Mesendoderm (in vitro differentiated cells): ENCODE results near the gene FOXP1.

ENCODE experiments used
- DNase-seq: peaks from one replicate; pipeline ENCODE4 v3.0.0; 2013
- H2AK5ac ChIP-seq: 2 replicates; pipeline ENCODE4 v1.6.1; 2013; ENCODE audit warnings: low read length, inconsistent platforms
- H2BK120ac ChIP-seq: 2 replicates; pipeline ENCODE4 v1.6.1; 2013; ENCODE audit warnings: low read depth, mild to moderate bottlenecking, low read length, moderate library complexity, mixed read lengths
- H2BK15ac ChIP-seq: replicated peaks from 2 replicates; pipeline ENCODE4 v1.6.1; 2013; ENCODE audit warnings: low read depth, mild to moderate bottlenecking, moderate library complexity
- H2BK5ac ChIP-seq: 2 replicates; pipeline ENCODE4 v1.6.1; 2013; ENCODE audit warnings: low read length, inconsistent platforms
- H3K18ac ChIP-seq: 2 replicates; pipeline ENCODE4 v1.6.1; 2013; ENCODE audit warnings: mild to moderate bottlenecking, low read length, mixed read lengths
- H3K23ac ChIP-seq: one replicate; pipeline ENCODE4 v1.6.1; 2013; ENCODE audit warnings: low read length
- H3K27ac ChIP-seq: 2 replicates; pipeline ENCODE4 v1.5.1; 2013; ENCODE audit warnings: low read depth, mild to moderate bottlenecking, inconsistent platforms, low read length, moderate library complexity
- H3K27me3 ChIP-seq: 2 replicates; pipeline ENCODE4 v1.6.1; 2013; ENCODE audit warnings: low read length, control low read depth, mild to moderate bottlenecking, inconsistent platforms; ENCODE audit not compliant: insufficient read depth, poor library complexity
- H3K36me3 ChIP-seq: 2 replicates; pipeline ENCODE4 v1.6.1; 2013; ENCODE audit warnings: low read length, inconsistent platforms; ENCODE audit not compliant: control insufficient read depth, insufficient read depth
- H3K4ac ChIP-seq: one replicate; pipeline ENCODE4 v1.6.1; 2013; ENCODE audit warnings: low read depth, mild to moderate bottlenecking, low read length, moderate library complexity
- H3K4me1 ChIP-seq: 2 replicates; pipeline ENCODE4 v1.6.1; 2013; ENCODE audit warnings: low read depth, low read length, inconsistent platforms; ENCODE audit not compliant: control insufficient read depth
- H3K4me2 ChIP-seq: 2 replicates; pipeline ENCODE4 v1.6.1; 2013; ENCODE audit warnings: low read length
- H3K4me3 ChIP-seq: 2 replicates; pipeline ENCODE4 v1.5.1; 2013; ENCODE audit warnings: mild to moderate bottlenecking, low read length
- H3K56ac ChIP-seq: one replicate; pipeline ENCODE4 v1.6.1; 2013; ENCODE audit warnings: low read length
- H3K79me1 ChIP-seq: 2 replicates; pipeline ENCODE4 v1.6.1; 2013; ENCODE audit warnings: low read length, inconsistent platforms
- H3K79me2 ChIP-seq: 2 replicates; pipeline ENCODE4 v1.6.1; 2013; ENCODE audit warnings: mild to moderate bottlenecking, low read length; ENCODE audit not compliant: control insufficient read depth, insufficient read depth
- H3K9ac ChIP-seq: 2 replicates; pipeline ENCODE4 v1.6.1; 2013; ENCODE audit warnings: low read length, inconsistent platforms
- H4K5ac ChIP-seq: one replicate; pipeline ENCODE4 v1.6.1; 2013; ENCODE audit warnings: low read length
- H4K8ac ChIP-seq: one replicate; pipeline ENCODE4 v1.6.1; 2013; ENCODE audit warnings: low read depth, mild to moderate bottlenecking, control low read depth, low read length, moderate library complexity
- WGBS: extraction: QIAGEN DNeasy Blood & Tissue Kit; methylation state at CpG from one replicate; pipeline ENCODE4 v1.1.7; 2013; ENCODE audit warnings: low lambda C conversion rate, missing lambda C conversion rate; ENCODE audit not compliant: insufficient coverage; ENCODE audit errors: extremely low coverage; 5-methylcytosine and 5-hydroxymethylcytosine counted together

FOXP1 gene

DNA sequence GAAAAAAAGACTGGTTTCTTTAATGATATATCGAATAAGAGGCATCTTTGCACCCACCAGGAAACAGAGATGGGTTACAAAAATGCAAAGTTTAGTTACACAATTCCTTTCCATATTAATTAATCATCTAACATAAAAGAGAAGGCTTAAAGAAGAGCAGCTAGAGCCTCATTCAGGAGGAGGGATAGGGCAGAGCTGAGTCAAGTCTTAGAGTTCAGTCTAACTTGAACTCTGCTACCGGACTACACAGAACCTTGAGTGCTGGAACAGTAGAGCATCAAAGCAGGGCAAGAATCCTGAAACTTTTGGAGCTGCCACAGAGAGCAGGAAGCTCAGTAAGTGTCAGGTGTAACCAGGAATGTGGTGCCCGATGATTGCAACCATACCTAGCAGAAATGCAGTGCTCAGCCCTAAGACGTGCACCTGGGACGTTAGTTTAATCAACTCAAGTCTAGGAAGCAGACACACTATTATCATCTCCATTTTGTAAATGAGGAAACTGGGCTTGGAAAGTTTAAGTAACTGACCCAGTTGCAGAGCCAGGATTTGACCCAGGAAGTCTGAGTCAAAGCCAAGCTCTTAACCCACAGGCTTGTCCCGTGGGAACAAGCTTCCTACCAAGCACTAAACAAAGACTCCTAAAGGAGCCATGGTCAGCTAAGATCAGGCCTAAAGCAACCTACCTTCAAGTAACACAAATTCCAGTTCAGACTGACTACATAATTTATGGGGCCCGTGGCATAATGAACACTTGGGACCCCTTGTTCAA, 187.4 kb downstream of the FOXP1 start:
- Histone ChIP-seq H3K79me2 (no peaks in the 10 kb centered on the region), H3K9ac (no peak overlapping the region), H3K56ac (no peak overlapping the region), H4K5ac (no peak overlapping the region), H2BK5ac (no peak overlapping the region), H2AK5ac (no peak overlapping the region), H3K4me3 (no peak overlapping the region), H3K79me1 (no peaks in the 10 kb centered on the region), H3K4ac (no peak overlapping the region), H3K4me2 (no peak overlapping the region), H3K4me1 (no peaks in the 10 kb centered on the region), H4K8ac (no peak overlapping the region), H3K36me3 (no peaks in the 10 kb centered on the region), H3K27me3 (no peaks in the 10 kb centered on the region), H2BK120ac (peak overlapping the region; percentile 45), H3K23ac (no peak overlapping the region), H3K18ac (no peak overlapping the region), H2BK15ac (no peak overlapping the region), H3K27ac (no peak overlapping the region)
- no CpG with 5 or more reads among the region's 7 CpGs for WGBS
- no peak for DNase-seq

DNA sequence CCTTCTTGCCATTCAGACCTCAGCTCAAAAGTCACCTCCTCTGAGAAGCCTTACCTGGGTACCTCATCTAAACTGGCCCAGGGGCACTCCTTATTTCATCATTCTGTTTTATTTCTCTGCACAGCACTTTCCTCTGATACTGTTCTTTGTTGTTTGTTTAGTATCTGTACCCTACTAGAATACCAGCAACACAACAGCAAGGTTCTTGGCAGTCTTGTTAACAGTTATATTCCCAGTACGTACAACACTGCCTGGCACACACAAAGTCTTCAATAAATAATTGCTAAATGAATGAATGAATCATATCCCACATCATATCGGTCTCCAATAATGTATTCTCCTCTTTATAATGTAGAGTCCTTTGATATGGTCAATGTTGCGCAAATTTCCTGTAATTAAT, 188.1 kb downstream of the FOXP1 start:
- no peaks in the 10 kb centered on the region for H3K36me3 ChIP-seq
- no peaks in the 10 kb centered on the region for H3K79me2 ChIP-seq
- H3K9ac ChIP-seq, result no peak overlapping the region
- H3K4ac ChIP-seq, result no peak overlapping the region
- no peak overlapping the region for H4K8ac ChIP-seq
- no peak for DNase-seq
- H3K4me1 ChIP-seq, result no peaks in the 10 kb centered on the region
- no peak overlapping the region for H3K56ac ChIP-seq
- H2BK120ac ChIP-seq, result no peak overlapping the region
- no peak overlapping the region for H4K5ac ChIP-seq
- no peaks in the 10 kb centered on the region for H3K27me3 ChIP-seq
- H2BK15ac ChIP-seq, result no peak overlapping the region
- H3K18ac ChIP-seq, result no peak overlapping the region
- no peak overlapping the region for H3K23ac ChIP-seq
- no peak overlapping the region for H3K27ac ChIP-seq
- 100% methylated on average over 1 of the region's 3 CpGs for WGBS
- H2BK5ac ChIP-seq, result no peak overlapping the region
- no peak overlapping the region for H3K4me2 ChIP-seq
- no peak overlapping the region for H2AK5ac ChIP-seq
- H3K79me1 ChIP-seq, result no peaks in the 10 kb centered on the region
- H3K4me3 ChIP-seq, result no peak overlapping the region

DNA sequence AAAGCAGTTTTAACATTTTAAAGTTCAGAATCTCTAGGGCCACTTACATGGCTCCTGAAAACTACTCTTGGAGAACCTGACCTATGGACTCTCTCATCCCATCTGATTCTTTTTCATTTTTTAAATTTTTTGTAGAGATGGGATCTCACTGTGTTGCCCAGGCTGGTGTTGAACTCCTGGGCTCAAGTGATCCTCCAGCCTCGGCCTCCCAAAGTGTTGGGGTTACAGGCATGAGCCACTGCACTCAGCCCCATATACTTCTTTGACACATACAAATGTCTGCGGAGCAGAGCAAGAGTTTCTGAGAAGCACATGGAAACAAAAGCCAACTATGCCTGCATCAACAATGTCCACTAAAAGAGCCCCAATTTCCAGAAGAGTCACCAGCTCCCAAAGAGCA, 189.8 kb downstream of the FOXP1 start:
- WGBS, result no CpG with 5 or more reads among the region's 2 CpGs

DNA sequence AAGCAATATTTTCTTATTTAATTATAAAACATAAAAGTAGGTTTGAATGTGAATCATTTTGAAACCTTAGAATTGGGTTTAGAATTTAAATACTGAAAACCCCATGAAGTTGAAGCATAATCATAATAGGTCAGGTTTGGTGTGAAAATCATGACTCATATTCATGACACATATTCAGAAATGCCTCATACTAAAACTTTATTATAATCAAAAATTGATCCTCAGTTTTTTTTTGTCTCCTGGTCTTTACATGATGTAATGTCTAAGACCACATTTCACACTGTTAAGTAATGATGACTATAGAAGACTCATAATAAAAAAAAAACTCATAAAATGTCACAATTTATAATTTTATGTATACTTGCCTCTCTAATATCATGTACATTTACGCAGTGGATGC, 190.4 kb downstream of the FOXP1 start:
- no peak overlapping the region for H2AK5ac ChIP-seq
- H2BK5ac ChIP-seq, result no peak overlapping the region
- H3K9ac ChIP-seq, result no peak overlapping the region

More for the DNA sequence above, 189.8 kb downstream of the FOXP1 start:
- DNase-seq, result no peak
- H3K4me2 ChIP-seq, result no peak overlapping the region
- H4K8ac ChIP-seq, result no peak overlapping the region
- H3K4me3 ChIP-seq, result no peak overlapping the region
- no peaks in the 10 kb centered on the region for H3K79me1 ChIP-seq
- H2BK120ac ChIP-seq, result no peak overlapping the region
- H4K5ac ChIP-seq, result no peak overlapping the region
- H3K36me3 ChIP-seq, result no peaks in the 10 kb centered on the region
- no peak overlapping the region for H2BK5ac ChIP-seq
- no peak overlapping the region for H3K23ac ChIP-seq
- no peaks in the 10 kb centered on the region for H3K79me2 ChIP-seq
- H3K56ac ChIP-seq, result no peak overlapping the region
- H3K27ac ChIP-seq, result no peak overlapping the region
- H2BK15ac ChIP-seq, result no peak overlapping the region
- no peaks in the 10 kb centered on the region for H3K27me3 ChIP-seq
- no peak overlapping the region for H3K18ac ChIP-seq
- no peak overlapping the region for H3K9ac ChIP-seq
- H3K4me1 ChIP-seq, result peaks cover 4% of the 10 kb centered on the region
- no peak overlapping the region for H3K4ac ChIP-seq
- H2AK5ac ChIP-seq, result no peak overlapping the region

DNA sequence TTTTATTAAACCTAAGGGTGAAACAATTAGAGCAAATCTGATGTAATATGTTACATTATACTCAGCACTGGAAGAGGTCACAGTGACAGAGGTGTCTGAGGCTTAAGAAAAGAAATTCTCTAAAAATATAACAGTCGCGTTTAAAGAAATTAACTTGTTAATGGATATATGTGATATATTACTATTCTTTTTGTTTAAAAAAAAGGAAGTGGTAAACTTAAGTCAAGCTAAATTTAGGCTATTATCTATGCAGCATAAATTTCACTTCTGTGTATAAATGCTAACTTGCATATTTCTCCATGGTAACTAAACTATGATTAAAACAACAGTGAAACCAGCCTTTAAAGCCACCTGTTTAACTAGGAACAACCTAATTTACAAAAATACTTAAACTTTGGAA, 191.3 kb downstream of the FOXP1 start:
- Histone ChIP-seq H4K5ac (no peak overlapping the region), H3K56ac (no peak overlapping the region), H3K79me2 (no peaks in the 10 kb centered on the region), H3K79me1 (no peaks in the 10 kb centered on the region), H3K9ac (no peak overlapping the region), H3K23ac (no peak overlapping the region), H2BK120ac (no peak overlapping the region), H3K18ac (no peak overlapping the region), H3K27me3 (no peaks in the 10 kb centered on the region), H4K8ac (no peak overlapping the region), H3K27ac (no peak overlapping the region), H3K4ac (no peak overlapping the region), H2BK5ac (no peak overlapping the region), H3K4me3 (no peak overlapping the region), H3K4me2 (no peak overlapping the region), H2AK5ac (no peak overlapping the region), H2BK15ac (no peak overlapping the region), H3K36me3 (no peaks in the 10 kb centered on the region), H3K4me1 (peaks cover 4% of the 10 kb centered on the region)
- no peak for DNase-seq
- WGBS, result no CpG with 5 or more reads among the region's 2 CpGs

More for the DNA sequence above, 190.4 kb downstream of the FOXP1 start:
- no peak for DNase-seq
- Histone ChIP-seq H3K79me1 (no peaks in the 10 kb centered on the region), H3K23ac (no peak overlapping the region), H3K79me2 (no peaks in the 10 kb centered on the region), H3K27me3 (no peaks in the 10 kb centered on the region), H4K8ac (no peak overlapping the region), H3K4me3 (no peak overlapping the region), H3K56ac (no peak overlapping the region), H4K5ac (no peak overlapping the region), H2BK15ac (no peak overlapping the region), H2BK120ac (no peak overlapping the region), H3K36me3 (no peaks in the 10 kb centered on the region), H3K18ac (no peak overlapping the region), H3K4ac (no peak overlapping the region), H3K27ac (no peak overlapping the region), H3K4me2 (no peak overlapping the region), H3K4me1 (peaks cover 4% of the 10 kb centered on the region)
- WGBS, result no CpG with 5 or more reads among the region's 1 CpG

DNA sequence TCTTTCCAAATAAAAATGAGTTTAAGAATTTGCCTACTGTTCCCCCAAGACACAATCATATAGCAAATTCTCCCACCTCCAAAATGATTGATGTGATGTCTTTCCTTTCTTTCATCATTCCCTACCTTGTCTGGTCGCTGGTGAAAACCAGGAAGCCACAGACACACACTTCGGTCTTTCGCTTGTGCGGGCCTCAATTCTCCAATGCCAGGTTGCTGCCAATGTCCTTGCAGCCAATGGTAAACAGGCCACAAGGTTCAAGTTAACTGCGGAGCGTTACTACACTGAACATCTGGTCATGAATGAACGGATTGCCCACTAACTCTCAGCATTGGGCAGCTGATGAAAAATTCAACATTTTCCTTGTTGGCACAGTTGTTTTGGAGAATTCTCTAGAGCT, 192.2 kb downstream of the FOXP1 start:
- H3K18ac ChIP-seq, result no peak overlapping the region
- H3K4me2 ChIP-seq, result no peak overlapping the region
- WGBS, result no CpG with 5 or more reads among the region's 7 CpGs
- H4K5ac ChIP-seq, result no peak overlapping the region
- no peak overlapping the region for H4K8ac ChIP-seq
- no peak overlapping the region for H3K56ac ChIP-seq
- H3K27me3 ChIP-seq, result no peaks in the 10 kb centered on the region
- H3K23ac ChIP-seq, result no peak overlapping the region
- DNase-seq, result no peak
- no peaks in the 10 kb centered on the region for H3K79me1 ChIP-seq
- no peak overlapping the region for H2BK5ac ChIP-seq
- no peaks in the 10 kb centered on the region for H3K36me3 ChIP-seq
- H3K4me3 ChIP-seq, result no peak overlapping the region
- peaks cover 4% of the 10 kb centered on the region for H3K4me1 ChIP-seq
- no peaks in the 10 kb centered on the region for H3K79me2 ChIP-seq
- no peak overlapping the region for H2AK5ac ChIP-seq
- H3K9ac ChIP-seq, result no peak overlapping the region
- no peak overlapping the region for H3K27ac ChIP-seq
- no peak overlapping the region for H2BK15ac ChIP-seq
- H3K4ac ChIP-seq, result no peak overlapping the region
- H2BK120ac ChIP-seq, result no peak overlapping the region
